ENCODE results near the gene BANK1. TPM values are rescaled to one million over a fixed set of nuclear protein-coding genes. Genes with fewer than 3 reads are reported as not detected.
A peak's percentile ranks its signal among the peaks of the same experiment; 100 is the strongest.

BANK1 gene
- total and polyA plus RNA-seq, 2 of the 4 experiments (the other 2 are of a cell fraction) = under 0.01 to 0.51 TPM

- Histone ChIP-seq H2BK15ac (ENCODE audit: low read depth, low read length) (no peak overlapping the region), H3K9ac (ENCODE audit: low read depth, low read length) (no peak overlapping the region), H2AK5ac (ENCODE audit: low read depth, low read length) (no peak overlapping the region), H2AK9ac (replicated peaks; ENCODE audit: low read depth, low read length, poor library complexity) (no peak overlapping the region), H3K14ac (replicated peaks; ENCODE audit: low read depth, low read length) (no peak overlapping the region), H3K9me3 (ENCODE audit: control insufficient read depth, insufficient read depth, low read length) (no peaks in the 10 kb centered on the region), H2BK20ac (ENCODE audit: low read depth, low read length) (0 out of 2 replicates have a peak overlapping the region, but pooled peaks have one; percentile 45), H3K9me1 (ENCODE audit: insufficient read depth, low read length) (no peaks in the 10 kb centered on the region), H4K91ac (ENCODE audit: insufficient read depth, low read depth, low read length) (no peak overlapping the region), H3K23ac (ENCODE audit: low read depth, low read length) (no peak overlapping the region), H4K20me1 (ENCODE audit: insufficient read depth, low read length) (no peaks in the 10 kb centered on the region), H4K8ac (ENCODE audit: low read depth in 2 of 2, low read length in 2 of 2) (no peak overlapping the region), H3K4me3 (ENCODE audit: insufficient read depth, low read depth, low read length) (no peak overlapping the region), H3K18ac (ENCODE audit: low read depth, low read length) (no peak overlapping the region), H3K27me3 (ENCODE audit: control insufficient read depth, insufficient read depth, low read length) (no peaks in the 10 kb centered on the region), H3K36me3 (ENCODE audit: control insufficient read depth, insufficient read depth, low read length) (no peaks in the 10 kb centered on the region), H2BK5ac (ENCODE audit: low read depth, low read length, poor library complexity, severe bottlenecking) (no peak overlapping the region), H3K27ac (ENCODE audit: insufficient read depth, low read length) (no peak overlapping the region), H3K4ac (ENCODE audit: low read depth, low read length) (no peak overlapping the region), H3K79me1 (ENCODE audit: low read depth in 1 of 2, low read length in 2 of 2) (no peaks in the 10 kb centered on the region), H2AFZ (replicated peaks; ENCODE audit: low read length, poor library complexity) (no peak overlapping the region), H3K56ac (ENCODE audit: extremely low read depth, insufficient read depth, low read length) (no peak overlapping the region), H3K4me1 (ENCODE audit: control insufficient read depth, insufficient read depth, low read length) (no peaks in the 10 kb centered on the region), H3K4me2 (ENCODE audit: low read depth, low read length) (no peak overlapping the region), H2BK120ac (ENCODE audit: low read depth, low read length) (no peak overlapping the region), H4K5ac (ENCODE audit: low read depth, low read length) (no peak overlapping the region)
- peak; percentile 31 for DNase-seq
- intact Hi-C loops (cut with micrococcal nuclease) = no loop called here
- no peak for ATAC-seq (ENCODE audit: low read depth)
- CTCF ChIA-PET = no interaction called here
- dilution Hi-C loops (cut with HindIII; ENCODE audit: low sequenced_read_pairs, unreplicated experiment) = no loop called here
- BruUV-seq (replicated peaks) = no TSS peak
- in situ Hi-C loops (cut with MboI; ENCODE audit: low sequenced_read_pairs) = no loop called here
- WGBS, 2 experiments (ENCODE audit: extremely low coverage in 2 of 2, insufficient read length in 1 of 2) = no CpG with 5 or more reads among the region's 2 CpGs
- POLR2A ChIA-PET (ENCODE audit: unreplicated experiment) = no interaction called here
- TF ChIP-seq CHD1 (IDR thresholded peaks at IDR 0.05; ENCODE audit: low read depth, low read length) = no peak
- no peak for TF ChIP-seq RCOR1 (IDR thresholded peaks at IDR 0.05; ENCODE audit: insufficient replicate concordance, low read length)
Observed at GRCh38 chr4:101948951-101949350, 158.4 kb downstream of the BANK1 start.
